Measurements from ENCODE around the gene PTGER1.

- TF ChIP-seq RARB (CRISPR knock-in tag; IDR thresholded peaks at IDR 0.05) (no peak), PATZ1 (CRISPR knock-in tag; IDR thresholded peaks at IDR 0.05; ENCODE audit: borderline replicate concordance) (no peak), OSR1 (CRISPR knock-in tag; IDR thresholded peaks at IDR 0.05) (no peak), ZNF8 (CRISPR knock-in tag; IDR thresholded peaks at IDR 0.05) (no peak), PPARA (CRISPR knock-in tag; IDR thresholded peaks at IDR 0.05; ENCODE audit: borderline replicate concordance) (no peak)
Measured at GRCh38 chr19:14510311-14511228, 35.4 kb upstream of the PTGER1 start.

Measured in SK-N-SH treated with all-trans-retinoic acid at 6 μM for 48 hours (cell line).